NCI-H345 (cell line): Measurements from ENCODE around the gene USP2.

Experiments
- DNase-seq: peaks from one replicate; lab custom pipeline; 2025; lab: John Stamatoyannopoulos, UW

USP2 gene

GRCh38 chr11:119320776-119321524 is 60.5 kb downstream of the USP2 start:
- no peak for DNase-seq

DNA sequence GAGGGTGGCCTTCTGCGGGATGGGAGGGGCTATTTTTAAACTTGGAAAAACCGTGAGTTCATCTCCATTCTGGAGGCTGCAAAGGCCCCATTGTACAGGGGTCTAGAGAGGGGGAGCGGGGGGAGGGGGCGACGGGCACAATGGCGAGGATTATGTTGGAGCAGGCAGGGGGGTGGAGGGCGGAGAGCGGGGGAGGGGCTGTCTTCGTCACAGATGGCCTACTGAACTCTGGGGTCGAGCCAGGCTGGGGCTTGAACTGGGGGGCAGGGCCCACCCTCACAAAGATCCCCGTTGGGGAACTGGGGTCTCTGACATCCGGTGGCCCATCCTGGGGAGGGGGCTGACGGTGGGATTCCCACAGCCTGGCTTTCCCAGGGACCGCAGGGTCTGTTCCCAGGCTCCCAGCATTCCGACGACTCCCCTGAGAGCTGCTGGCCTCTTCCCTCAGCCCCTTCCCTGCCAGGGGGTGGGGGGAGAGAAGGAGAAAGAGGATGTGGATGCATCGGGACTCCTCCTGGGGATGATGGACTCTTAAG is 61.2 kb downstream of the USP2 start:
- DNase-seq, result no peak

DNA sequence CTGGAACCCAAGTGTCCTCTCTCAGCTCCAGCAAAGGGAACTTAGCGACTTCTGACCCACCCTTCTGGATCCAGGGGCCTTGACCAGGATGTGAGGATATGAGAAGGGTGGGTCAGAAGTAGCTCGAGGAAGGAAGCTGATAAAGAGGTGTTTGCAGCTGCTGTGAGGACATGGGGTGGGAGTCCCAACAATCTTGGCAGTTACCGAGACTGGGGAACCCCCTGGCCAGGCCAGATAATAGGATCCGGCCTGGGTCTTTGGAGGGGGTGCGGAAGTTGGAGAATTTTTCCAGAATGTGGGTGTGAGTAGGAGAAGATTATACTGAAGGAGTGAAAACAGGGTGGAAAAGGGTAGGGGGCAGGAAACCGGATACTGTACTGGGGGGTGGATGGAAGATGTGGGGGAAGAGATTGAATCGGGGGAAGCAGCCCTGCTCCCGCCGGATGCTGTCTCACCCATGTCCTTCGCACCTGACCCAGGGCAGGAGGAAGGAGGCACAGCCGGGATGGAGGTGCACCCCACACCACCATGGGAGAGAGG is 61.7 kb downstream of the USP2 start:
- no peak for DNase-seq

- DNase-seq, result no peak
Observed at GRCh38 chr11:119319136-119319699, 62.3 kb downstream of the USP2 start.

- no peak for DNase-seq
Observed at GRCh38 chr11:119318240-119319135, 63.0 kb downstream of the USP2 start.

DNA sequence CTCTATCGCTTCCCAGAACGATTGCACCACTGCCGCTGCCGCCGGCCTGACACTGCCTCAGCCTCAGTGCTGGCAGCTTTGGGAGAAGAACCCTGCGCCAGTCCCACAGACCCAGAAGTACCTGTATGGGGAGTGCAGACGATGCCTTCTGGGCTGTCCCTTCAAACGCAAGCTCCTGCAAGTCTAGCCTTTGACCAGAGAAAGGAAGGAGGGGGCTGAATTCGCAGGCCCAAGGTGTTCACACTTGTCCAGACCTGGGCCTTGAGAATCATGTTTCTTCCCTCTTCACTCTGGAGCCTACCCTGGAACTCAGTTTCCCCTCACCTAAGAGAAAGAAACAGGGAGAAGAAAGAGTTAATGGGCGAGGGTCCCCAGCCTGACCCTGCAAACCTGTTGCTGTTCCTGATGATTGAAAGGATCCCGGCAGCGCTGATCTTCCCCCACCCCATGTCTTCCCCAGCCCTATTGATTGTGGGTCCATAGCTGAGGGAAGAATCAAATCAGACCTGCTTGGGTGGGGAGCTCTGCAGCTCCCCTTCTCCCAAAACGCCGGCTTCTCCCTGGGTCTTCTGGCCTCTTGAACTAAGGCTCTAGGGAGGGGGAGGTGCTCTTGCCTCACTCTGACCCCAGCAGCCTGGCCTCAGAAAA is 63.8 kb downstream of the USP2 start:
- DNase-seq, result no peak

GRCh38 chr11:119316729-119317591 is 64.5 kb downstream of the USP2 start, which contains the start of gene MCAM:
MCAM (minus strand) TSS chr11:119317130; CDS start chr11:119317101, 29 bp downstream.
- DNase-seq, result peak; percentile 46

DNA sequence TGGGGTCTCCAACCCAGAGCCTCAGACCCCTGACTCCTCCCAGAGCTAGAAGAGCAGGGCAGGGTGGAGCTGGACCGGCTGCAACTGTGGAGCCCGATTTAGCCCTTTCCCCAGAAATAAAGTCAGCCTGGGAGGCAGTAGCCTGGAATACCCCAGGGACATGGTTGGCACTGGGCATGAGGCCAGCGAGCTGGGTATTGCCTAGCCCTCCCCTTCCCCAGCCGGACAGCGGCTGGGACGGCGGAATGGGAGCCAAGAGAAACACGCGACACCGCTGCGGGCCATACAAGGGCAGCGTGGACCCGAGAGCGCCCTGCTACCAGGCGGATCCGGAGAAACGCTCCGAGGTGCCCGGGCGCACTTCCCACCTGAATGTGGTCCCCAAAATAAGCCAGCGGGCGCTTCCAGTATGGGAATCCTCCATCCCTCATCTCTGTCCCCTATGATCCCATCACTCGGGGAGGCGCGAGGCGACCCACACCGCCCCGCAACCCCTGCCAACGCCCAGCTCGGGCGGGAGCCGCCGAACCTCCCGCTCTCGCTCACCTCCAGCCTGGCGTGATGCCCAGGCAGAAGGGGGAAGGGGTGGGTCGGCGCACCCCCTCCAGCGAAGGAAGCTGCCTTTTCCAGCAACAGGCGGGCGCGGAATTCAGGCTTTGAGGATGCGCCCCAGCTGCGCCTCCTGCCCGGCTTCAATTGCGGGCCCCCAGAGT is 65.3 kb downstream of the USP2 start:
- DNase-seq, result peak; percentile 70

GRCh38 chr11:119315131-119316015 is 66.1 kb downstream of the USP2 start:
- no peak for DNase-seq

- no peak for DNase-seq
Observed at GRCh38 chr11:119314726-119315125, 66.8 kb downstream of the USP2 start.

- no peak for DNase-seq
Observed at GRCh38 chr11:119310682-119311052, 70.8 kb downstream of the USP2 start.

DNA sequence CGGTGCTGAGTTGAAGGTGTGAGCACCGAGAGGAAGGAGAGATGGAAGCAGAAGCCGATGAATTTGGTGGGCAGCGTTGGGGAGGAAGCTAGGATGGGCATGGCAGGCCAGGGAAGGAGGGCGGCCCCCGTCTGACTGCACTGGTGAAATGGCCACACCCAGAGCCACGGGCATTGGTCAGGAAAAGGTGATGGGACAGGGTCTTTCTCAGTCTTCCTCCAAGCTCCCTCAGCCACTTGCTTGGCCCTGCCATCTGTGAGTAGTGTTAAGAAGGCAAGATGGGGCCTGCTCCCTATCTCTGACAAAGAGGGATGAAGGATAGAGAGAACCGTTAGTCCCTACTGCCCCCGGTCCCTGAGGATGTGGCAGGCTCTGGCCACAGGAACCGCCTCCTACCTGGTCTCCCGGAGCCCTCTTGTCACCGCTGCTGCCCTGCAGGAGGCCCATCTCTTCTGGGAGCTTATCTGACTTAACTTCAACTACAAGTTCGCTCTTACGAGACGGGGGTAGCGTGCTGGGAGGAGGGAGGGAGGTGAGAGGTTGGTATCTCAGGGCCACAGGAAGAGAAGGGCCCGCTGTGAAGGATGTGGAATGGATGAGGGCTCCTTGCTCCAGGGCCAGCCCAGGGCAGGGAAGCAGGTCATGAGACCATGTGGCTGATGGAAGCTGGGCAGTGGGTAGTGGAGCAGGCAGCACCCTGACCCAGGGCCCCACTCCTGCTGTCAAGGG is 71.4 kb downstream of the USP2 start:
- no peak for DNase-seq

- no peak for DNase-seq
Observed at GRCh38 chr11:119309411-119309810, 72.1 kb downstream of the USP2 start.

- DNase-seq, result no peak
Observed at GRCh38 chr11:119307974-119308373, 73.5 kb downstream of the USP2 start.

- DNase-seq, result no peak
Observed at GRCh38 chr11:119307219-119307618, 74.3 kb downstream of the USP2 start.

GRCh38 chr11:119306373-119306890 is 75.1 kb downstream of the USP2 start:
- DNase-seq, result no peak

GRCh38 chr11:119305556-119306372 is 75.7 kb downstream of the USP2 start:
- no peak for DNase-seq
